GM21529 (cell line): ENCODE data around the gene ARHGEF6.
A peak's percentile ranks its signal among the peaks of the same experiment; 100 is the strongest.

Source experiments
- ATAC-seq: cut with Tn5 transposase; IDR thresholded peaks from one replicate; pipeline ENCODE4 v1.9.1; 2021; ENCODE audit not compliant: unreplicated experiment

Gene ARHGEF6

GRCh38 chrX:136747003-136747986 is 33.4 kb downstream of the ARHGEF6 start:
- ATAC-seq: peak; percentile 67

GRCh38 chrX:136745215-136746173 is 35.2 kb downstream of the ARHGEF6 start:
- ATAC-seq: no peak

GRCh38 chrX:136742721-136743379 is 37.9 kb downstream of the ARHGEF6 start:
- ATAC-seq: no peak

GRCh38 chrX:136738049-136738729 is 42.5 kb downstream of the ARHGEF6 start:
- no peak for ATAC-seq

- ATAC-seq: no peak
These were observed 44.0 kb downstream of the ARHGEF6 start for GRCh38 chrX:136736690-136737089.

- peak; percentile 44 for ATAC-seq
These were observed 45.1 kb downstream of the ARHGEF6 start for GRCh38 chrX:136735601-136736000.

GRCh38 chrX:136733613-136734012 is 47.1 kb downstream of the ARHGEF6 start:
- no peak for ATAC-seq

- ATAC-seq: no peak
These were observed 48.9 kb downstream of the ARHGEF6 start for GRCh38 chrX:136731798-136732197.

GRCh38 chrX:136731207-136731782 is 49.4 kb downstream of the ARHGEF6 start:
- no peak for ATAC-seq

- ATAC-seq: no peak
These were observed 52.3 kb downstream of the ARHGEF6 start for GRCh38 chrX:136728393-136728792.

- no peak for ATAC-seq
These were observed 55.2 kb downstream of the ARHGEF6 start for GRCh38 chrX:136725441-136726104.

GRCh38 chrX:136718091-136718490 is 62.6 kb downstream of the ARHGEF6 start:
- ATAC-seq: no peak

- ATAC-seq: peak; percentile 78
These were observed 65.8 kb downstream of the ARHGEF6 start for GRCh38 chrX:136714626-136715599.

GRCh38 chrX:136712650-136713310 is 68.0 kb downstream of the ARHGEF6 start:
- no peak for ATAC-seq

- no peak for ATAC-seq
These were observed 69.6 kb downstream of the ARHGEF6 start for GRCh38 chrX:136711147-136711546.

GRCh38 chrX:136710325-136710951 is 70.3 kb downstream of the ARHGEF6 start:
- peak; percentile 38 for ATAC-seq

GRCh38 chrX:136708348-136708747 is 72.4 kb downstream of the ARHGEF6 start:
- ATAC-seq: no peak
